Right lung (tissue), 5 donors: Measurements from ENCODE around the gene PCP2. TPM values are rescaled to one million over a fixed set of nuclear protein-coding genes. Genes with fewer than 3 reads are reported as not detected.

Experiments used
- DNase-seq, 2 donors: peaks; one replicate each; pipeline ENCODE4 v3.0.0-alpha.2; 2013
- polyA plus RNA-seq, 5 donors: library from polyadenylated mRNA; unstranded; fragments of 120-200 nt; gene quantifications; one replicate each; pipeline versions ENCODE4 v1.2.1 to v1.2.3, GENCODE V29; 2013; ENCODE audit warnings: inconsistent platforms in 1 of 5, low replicate concordance in 1 of 5; ENCODE audit not compliant: insufficient read length in 5 of 5, insufficient read depth in 1 of 5

The PCP2 gene
- polyA plus RNA-seq, 5 donors: 0.94 to 1.2 (median 1.0) TPM

DNA sequence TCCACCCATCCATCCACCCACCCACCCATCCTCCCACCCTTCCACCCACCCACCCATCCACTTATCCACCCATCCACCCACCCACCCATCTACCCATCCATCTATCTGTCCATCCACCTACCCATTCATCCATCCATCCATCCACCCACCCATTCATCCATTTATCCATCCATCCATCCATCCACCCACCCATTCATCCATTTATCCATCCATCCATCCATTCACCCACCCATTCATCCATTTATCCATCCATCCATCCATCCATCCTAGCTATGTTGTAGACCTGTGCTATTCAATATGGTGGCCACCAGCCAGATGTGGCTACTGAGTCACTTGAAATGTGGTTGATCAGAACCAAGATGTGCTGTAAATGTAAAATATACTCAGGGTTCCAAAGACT is 32.8 kb downstream of the PCP2 start:
- no peak for DNase-seq

DNA sequence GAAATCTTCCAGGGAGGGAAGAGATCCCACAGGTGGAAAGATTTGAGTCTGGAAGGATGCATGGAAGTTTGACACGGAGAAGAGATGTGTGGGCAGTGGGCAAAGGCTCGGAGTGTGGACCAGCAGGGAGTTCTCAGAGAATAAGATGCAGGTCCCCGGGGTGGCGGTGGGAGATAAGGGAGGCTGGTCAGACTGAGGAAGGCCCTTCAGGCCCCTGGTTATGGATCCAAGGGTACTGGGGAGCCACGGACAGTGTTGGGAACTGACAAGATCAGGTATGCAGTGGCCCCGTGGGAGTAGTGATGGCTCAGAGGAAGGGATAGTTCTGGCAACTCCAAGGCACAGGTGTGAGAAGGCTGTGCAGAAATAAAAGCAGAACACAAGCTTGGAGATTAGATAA is 35.3 kb downstream of the PCP2 start:
- DNase-seq: no peak

DNA sequence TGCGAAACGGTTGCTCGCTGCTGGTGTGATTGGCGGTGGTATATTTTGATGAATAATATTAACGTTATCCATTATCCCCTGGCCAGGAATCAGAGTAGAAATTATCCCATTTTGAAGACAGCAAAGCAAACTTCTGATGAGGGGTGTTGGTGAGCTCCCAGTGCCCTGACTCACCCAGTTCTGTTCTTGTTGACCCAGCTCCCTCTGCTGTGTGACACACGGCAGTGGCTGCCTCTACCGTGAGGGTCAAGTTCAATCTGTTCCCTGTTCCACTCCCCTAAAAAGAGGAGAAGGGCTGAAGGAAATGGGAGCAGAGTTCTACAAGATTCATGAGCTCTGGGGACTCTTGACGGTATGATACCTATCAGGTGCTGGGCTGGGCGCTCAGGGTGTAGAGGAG is 35.8 kb downstream of the PCP2 start:
- DNase-seq: no peak

DNA sequence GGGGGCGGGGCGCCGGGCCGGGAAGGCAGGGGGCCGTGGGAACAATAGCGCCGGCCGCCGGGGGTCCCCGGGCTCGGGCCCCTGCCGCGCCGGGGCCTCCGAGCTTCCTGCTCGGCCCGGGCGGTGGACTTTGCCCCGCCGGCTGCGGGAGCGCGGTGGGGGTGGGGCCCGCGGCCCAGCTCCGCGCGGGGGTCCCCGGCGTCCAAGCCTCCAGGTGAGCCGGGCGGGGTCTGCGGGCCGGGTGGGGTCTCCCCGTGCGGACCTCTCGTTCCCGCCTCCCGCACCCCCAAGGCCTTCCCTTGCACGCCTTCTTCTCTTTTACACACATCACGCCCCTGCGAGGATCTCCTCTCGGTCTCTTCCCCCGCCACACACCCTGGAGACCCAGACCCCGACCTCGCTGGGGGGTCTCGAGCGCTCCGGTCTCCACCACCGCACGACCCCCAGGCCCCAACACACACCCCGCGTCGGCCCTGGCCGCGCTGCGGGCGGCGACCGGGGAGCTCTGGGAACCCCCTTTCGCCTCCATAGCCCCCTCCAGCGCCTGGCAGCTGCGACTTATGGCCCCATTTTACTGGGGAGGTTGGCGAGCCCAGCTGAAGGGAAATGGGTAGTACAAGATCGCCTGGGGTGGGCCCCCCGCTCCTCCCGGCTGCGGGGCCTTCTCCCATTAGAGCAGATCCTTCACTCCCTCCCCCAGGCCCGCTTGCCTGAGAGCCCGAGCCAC is 37.1 kb downstream of the PCP2 start:
- no peak for DNase-seq

DNA sequence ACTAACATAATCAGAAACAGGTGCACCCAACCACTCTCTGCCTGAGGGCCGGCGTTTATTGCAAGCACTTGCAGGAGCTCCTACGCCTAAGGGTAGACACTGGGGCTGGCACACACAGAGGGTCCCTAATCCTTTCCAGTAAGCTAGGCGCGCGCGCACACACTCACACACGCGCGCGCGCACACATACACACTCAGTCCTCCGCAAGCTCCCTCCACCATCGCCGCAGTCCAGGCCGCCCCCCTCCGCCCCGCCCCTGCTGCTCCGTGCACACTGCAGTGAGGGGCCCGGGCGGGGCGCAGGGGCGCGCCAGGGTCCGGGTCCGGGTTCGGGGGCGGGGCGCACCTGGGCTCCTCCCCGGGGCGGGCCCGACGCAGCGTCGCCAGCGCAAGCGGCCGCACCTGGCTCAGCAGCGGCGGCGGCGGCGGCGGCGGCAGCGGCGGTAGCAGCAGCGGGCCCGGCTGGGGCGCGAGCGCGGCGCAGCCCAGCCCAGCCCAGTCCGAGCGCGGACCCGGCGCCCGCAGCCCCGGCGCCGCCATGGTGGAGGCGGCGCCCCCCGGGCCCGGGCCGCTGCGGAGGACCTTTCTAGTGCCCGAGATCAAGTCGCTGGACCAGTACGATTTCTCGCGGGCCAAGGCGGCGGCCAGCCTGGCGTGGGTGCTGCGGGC is 37.9 kb downstream of the PCP2 start, which contains the start of gene CAMSAP3:
Gene CAMSAP3, plus strand, starts transcription at position 398 of the 668 bp plus-strand sequence. Its CDS starts 140 bp downstream, at position 538.
- peak in 1 of 2 donors; percentile 24 for DNase-seq

DNA sequence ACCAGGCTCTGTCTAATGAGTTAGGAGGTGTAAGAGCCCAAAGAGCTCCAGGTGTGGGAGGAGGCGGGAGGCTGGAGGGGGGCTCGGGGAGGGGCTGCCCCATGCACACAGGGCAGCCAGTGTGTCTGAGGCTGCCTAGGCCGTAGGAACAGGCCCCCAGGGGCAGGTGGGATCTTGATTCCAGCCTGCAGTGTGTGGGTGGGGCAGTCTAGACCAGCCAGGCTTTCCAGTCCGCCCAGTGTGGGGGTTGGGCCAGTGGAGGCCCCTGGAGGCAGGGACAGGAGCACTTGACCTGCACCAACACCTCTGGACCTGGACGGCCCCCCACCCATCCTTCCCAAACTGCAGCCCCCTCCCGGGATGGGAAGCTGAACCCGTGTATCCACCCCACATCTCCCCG is 43.3 kb downstream of the PCP2 start:
- peak; percentile 8 for DNase-seq

DNA sequence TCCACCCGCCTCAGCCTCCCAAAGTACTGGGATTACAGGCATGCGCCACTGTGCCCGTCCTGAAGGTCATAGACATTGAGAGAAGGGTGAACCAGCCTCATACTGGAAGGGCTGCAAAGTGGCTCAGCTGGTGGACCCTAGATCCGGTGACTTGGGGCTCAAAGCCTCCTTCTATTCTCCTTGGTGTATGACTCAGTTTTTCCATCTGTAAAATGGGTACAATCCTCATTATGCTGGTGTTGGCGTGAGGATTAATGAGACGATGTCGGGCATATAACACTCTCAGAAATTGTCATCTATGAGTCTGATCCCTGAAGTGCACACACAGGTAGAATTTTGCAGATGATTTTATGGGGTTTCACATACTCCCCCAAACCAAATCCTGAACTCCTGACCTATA is 43.7 kb downstream of the PCP2 start:
- no peak for DNase-seq

DNA sequence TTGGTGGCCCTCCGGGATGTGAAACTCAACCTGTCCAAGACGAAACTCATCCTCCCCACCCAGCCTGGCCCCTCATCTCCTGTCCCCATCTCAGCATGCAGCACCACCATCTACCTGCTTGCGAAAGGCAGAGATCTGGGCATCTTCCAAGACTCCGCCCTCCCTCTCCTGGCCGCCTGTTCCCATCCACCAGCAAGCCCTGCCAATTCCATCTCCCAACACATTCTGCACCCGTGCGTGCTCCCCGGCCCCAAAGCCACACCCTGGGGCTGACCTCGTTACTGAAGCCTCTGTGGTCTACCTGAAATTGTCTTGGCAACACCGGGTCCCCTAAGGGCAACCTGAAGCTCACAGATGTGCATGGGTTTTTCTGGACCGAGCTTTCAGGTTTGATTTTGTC is 51.1 kb downstream of the PCP2 start:
- DNase-seq: no peak

Other genes with a start within 250 kb of the PCP2 start
- gene PEX11G, start 144.7 kb downstream of the PCP2 start, polyA plus RNA-seq: 1 to 10 TPM; 2.8 to 5.7 (median 3.3) TPM
- 10 to 100 TPM; 29.6 to 80.0 (median 44.2) TPM for gene ZNF358, start 117.6 kb downstream of the PCP2 start, polyA plus RNA-seq
- gene MCOLN1, start 111.1 kb downstream of the PCP2 start, polyA plus RNA-seq: 10 to 100 TPM; 11.0 to 19.2 (median 12.9) TPM
- 10 to 100 TPM; 25.2 to 45.6 (median 31.1) TPM for gene PNPLA6, start 98.0 kb downstream of the PCP2 start, polyA plus RNA-seq
- 10 to 100 TPM in 3 of 5 donors, 1 to 10 TPM in 2; 7.8 to 19.7 (median 13.1) TPM for gene CAMSAP3, start 37.9 kb downstream of the PCP2 start, polyA plus RNA-seq
- gene XAB2, start 4.2 kb downstream of the PCP2 start, polyA plus RNA-seq: 10 to 100 TPM; 24.0 to 39.6 (median 31.0) TPM
- gene PET100, start 3.9 kb downstream of the PCP2 start, polyA plus RNA-seq: 100 to 1,000 TPM in 2 of 5 donors, 10 to 100 TPM in 3; 79.6 to 108 (median 93.7) TPM
- 10 to 100 TPM; 27.3 to 42.6 (median 35.3) TPM for gene STXBP2, start 3.4 kb upstream of the PCP2 start, polyA plus RNA-seq
- 1 to 10 TPM in 4 of 5 donors, under 1 TPM in 1; 0.84 to 4.3 (median 1.5) TPM for gene RETN, start 35.3 kb upstream of the PCP2 start, polyA plus RNA-seq
- gene MCEMP1, start 43.4 kb upstream of the PCP2 start, polyA plus RNA-seq: 1 to 10 TPM in 1 of 5 donors, under 1 TPM in 4; 0.25 to 1.1 (median 0.63) TPM
- gene TRAPPC5, start 47.1 kb upstream of the PCP2 start, polyA plus RNA-seq: 10 to 100 TPM; 27.3 to 64.9 (median 34.7) TPM
- gene FCER2, start 68.4 kb upstream of the PCP2 start, polyA plus RNA-seq: under 1 TPM; 0.11 to 0.67 (median 0.31) TPM
- gene CLEC4G, start 98.4 kb upstream of the PCP2 start, polyA plus RNA-seq: under 1 TPM in 3 of 5 donors, not detected in 2; 0.25 to 0.31 (median 0.28) TPM
- 1 to 10 TPM; 2.1 to 3.3 (median 3.3) TPM for gene CD209, start 113.8 kb upstream of the PCP2 start, polyA plus RNA-seq
- gene CLEC4M, start 129.5 kb upstream of the PCP2 start, polyA plus RNA-seq: 1 to 10 TPM in 3 of 5 donors, under 1 TPM in 2; 0.85 to 2.3 (median 1.4) TPM
- 10 to 100 TPM; 10.9 to 17.6 (median 12.6) TPM for gene EVI5L, start 196.5 kb upstream of the PCP2 start, polyA plus RNA-seq
- 10 to 100 TPM in 3 of 5 donors, 1 to 10 TPM in 2; 6.5 to 16.9 (median 11.2) TPM for gene PRR36, start 240.7 kb upstream of the PCP2 start, polyA plus RNA-seq